ENCODE data around the gene CYP2J2. TPM values are rescaled to one million over a fixed set of nuclear protein-coding genes. Genes with fewer than 3 reads are reported as not detected.
"Not testable (repeated sequence)": the region's sequence is repeated elsewhere in the genome, so short reads cannot be mapped to it uniquely, and the experiment has no call there.

Gene CYP2J2
- total RNA-seq, 1 donor from 2014 or later = 0.32 TPM

DNA sequence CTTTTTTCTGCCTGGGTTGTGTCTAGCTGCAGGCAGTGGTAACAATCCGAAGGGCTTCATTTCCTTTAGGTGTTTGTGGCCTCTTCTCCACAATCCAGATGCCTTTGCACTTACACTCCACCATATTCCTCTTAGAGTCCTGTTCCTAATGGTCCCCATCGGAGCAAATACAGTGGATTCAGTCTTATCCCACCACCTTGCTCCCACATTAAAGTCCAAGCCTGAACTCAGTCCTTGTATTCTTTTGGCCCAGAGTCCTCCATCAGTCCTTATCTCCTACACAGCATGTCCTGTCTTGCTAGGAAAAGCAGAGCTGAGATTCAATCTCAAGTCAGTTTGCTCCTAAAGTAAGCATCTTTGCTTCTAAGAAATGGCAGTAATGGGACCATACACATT is 8.8 kb downstream of the CYP2J2 start:
- peaks cover 4% of the 10 kb centered on the region for H3K4me1 Mint-ChIP-seq (ENCODE audit: low read depth)
- H3K9me3 Mint-ChIP-seq (ENCODE audit: low read depth) = peaks cover 2% of the 10 kb centered on the region
- peaks cover 3% of the 10 kb centered on the region for H3K36me3 Mint-ChIP-seq (ENCODE audit: low read depth)
- H3K27me3 Mint-ChIP-seq (ENCODE audit: low read depth) = peaks cover 18% of the 10 kb centered on the region
- DNase-seq (ENCODE audit: low spot score) = no peak
- no peak overlapping the region for H3K4me3 Mint-ChIP-seq (ENCODE audit: unreplicated experiment)
- no peak overlapping the region for H3K27ac Mint-ChIP-seq (ENCODE audit: unreplicated experiment)
- TF ChIP-seq, protein P1, sequence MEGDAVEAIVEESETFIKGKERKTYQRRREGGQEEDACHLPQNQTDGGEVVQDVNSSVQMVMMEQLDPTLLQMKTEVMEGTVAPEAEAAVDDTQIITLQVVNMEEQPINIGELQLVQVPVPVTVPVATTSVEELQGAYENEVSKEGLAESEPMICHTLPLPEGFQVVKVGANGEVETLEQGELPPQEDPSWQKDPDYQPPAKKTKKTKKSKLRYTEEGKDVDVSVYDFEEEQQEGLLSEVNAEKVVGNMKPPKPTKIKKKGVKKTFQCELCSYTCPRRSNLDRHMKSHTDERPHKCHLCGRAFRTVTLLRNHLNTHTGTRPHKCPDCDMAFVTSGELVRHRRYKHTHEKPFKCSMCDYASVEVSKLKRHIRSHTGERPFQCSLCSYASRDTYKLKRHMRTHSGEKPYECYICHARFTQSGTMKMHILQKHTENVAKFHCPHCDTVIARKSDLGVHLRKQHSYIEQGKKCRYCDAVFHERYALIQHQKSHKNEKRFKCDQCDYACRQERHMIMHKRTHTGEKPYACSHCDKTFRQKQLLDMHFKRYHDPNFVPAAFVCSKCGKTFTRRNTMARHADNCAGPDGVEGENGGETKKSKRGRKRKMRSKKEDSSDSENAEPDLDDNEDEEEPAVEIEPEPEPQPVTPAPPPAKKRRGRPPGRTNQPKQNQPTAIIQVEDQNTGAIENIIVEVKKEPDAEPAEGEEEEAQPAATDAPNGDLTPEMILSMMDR (IDR thresholded peaks at IDR 0.05) = no peak

DNA sequence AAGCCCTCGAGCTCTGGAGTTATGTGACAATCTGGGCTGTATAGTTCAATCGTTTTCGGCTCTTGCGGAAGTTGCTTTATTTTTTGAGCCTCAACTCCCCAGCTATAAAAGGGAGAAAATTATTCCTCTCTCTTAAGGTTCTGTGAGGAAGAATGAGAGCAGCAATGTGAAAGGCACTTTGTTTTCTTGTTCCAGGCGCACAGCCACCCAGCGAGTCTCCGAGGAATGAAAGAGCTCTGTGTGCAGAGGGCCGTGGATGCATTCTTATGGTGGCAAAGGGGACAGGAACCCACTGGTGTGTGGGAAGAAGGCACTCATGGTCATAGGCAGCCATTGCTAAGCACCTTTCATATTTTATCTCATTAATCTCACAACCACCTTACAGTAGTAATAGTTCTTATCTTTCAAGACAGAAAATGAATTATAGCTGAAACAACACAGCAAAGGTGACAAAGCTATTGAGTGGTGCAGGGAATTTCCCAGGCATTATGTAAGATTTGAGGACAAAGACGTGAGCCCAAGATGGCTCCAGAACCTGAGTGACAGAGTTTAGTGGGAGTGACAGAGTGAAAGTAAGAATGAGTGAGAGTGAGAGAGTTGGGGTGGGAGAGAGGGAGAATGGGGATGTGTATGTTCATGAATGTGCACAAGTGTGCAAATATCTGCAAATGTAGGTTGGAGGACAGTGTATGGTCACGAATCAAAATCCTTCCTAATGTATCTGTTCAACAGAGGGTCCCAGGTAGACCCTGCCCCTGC is 9.4 kb downstream of the CYP2J2 start:
- TF ChIP-seq, protein P1 (IDR thresholded peaks at IDR 0.05) = no peak
- Mint-ChIP-seq H3K4me3 (ENCODE audit: unreplicated experiment) (no peak overlapping the region), H3K9me3 (ENCODE audit: low read depth) (peaks cover 2% of the 10 kb centered on the region), H3K36me3 (ENCODE audit: low read depth) (peaks cover 3% of the 10 kb centered on the region), H3K27me3 (ENCODE audit: low read depth) (peaks cover 18% of the 10 kb centered on the region), H3K27ac (ENCODE audit: unreplicated experiment) (no peak overlapping the region), H3K4me1 (ENCODE audit: low read depth) (peaks cover 4% of the 10 kb centered on the region)
- DNase-seq (ENCODE audit: low spot score) = no peak

DNA sequence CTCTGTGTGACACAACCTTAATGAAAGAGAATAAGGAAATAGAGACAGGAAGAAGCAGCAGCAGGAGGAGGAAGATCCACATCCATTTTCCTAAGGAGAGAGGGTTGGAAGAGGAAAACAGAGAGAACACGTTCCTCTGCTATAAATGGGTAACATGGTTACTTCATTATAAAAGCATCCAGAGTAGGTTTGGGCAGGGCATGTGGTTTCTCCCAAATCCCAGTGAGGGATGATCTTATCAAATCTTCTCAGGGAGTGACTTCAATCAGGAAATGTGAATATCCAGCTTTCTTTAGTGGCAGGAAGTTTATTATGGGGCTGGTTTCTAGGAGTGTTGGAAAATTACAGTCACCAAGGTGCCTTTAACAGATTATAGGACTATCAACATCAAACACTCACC is 11.1 kb downstream of the CYP2J2 start:
- H3K4me3 Mint-ChIP-seq (ENCODE audit: unreplicated experiment) = no peak overlapping the region
- no peaks in the 10 kb centered on the region for H3K9me3 Mint-ChIP-seq (ENCODE audit: low read depth)
- H3K36me3 Mint-ChIP-seq (ENCODE audit: low read depth) = peaks cover 3% of the 10 kb centered on the region
- no peak overlapping the region for H3K27ac Mint-ChIP-seq (ENCODE audit: unreplicated experiment)
- TF ChIP-seq, protein P1 (IDR thresholded peaks at IDR 0.05) = no peak
- peaks cover 17% of the 10 kb centered on the region for H3K27me3 Mint-ChIP-seq (ENCODE audit: low read depth)
- peaks cover 4% of the 10 kb centered on the region for H3K4me1 Mint-ChIP-seq (ENCODE audit: low read depth)
- DNase-seq (ENCODE audit: low spot score) = no peak

DNA sequence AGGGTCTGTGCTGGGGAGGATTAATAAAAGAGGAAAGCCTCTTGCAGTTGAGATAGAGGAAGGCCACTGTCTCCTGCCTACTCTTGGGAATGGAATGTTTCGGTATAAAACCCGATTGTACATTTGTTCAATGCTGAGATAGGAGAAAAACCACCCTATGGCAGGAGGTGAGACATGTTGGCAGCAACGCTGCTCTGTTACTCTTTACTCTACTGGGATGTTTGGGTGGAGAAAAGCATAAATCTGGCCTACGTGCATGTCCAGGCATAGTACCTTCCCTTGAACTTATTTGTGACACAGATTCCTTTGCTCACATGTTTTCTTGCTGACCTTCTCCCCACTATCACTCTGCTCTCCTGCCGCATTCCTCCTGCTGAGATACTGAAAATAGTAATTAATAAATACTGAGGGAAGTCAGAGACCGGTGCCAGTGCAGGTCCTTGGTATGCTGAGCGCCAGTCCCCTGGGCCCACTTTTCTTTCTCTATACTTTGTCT is 11.7 kb downstream of the CYP2J2 start:
- not testable (repeated sequence) for H3K36me3 Mint-ChIP-seq (ENCODE audit: low read depth); H3K9me3 Mint-ChIP-seq (ENCODE audit: low read depth); H3K4me3 Mint-ChIP-seq (ENCODE audit: unreplicated experiment); DNase-seq (ENCODE audit: low spot score); H3K4me1 Mint-ChIP-seq (ENCODE audit: low read depth); H3K27ac Mint-ChIP-seq (ENCODE audit: unreplicated experiment)
- peaks cover 11% of the 10 kb centered on the region for H3K27me3 Mint-ChIP-seq (ENCODE audit: low read depth)

DNA sequence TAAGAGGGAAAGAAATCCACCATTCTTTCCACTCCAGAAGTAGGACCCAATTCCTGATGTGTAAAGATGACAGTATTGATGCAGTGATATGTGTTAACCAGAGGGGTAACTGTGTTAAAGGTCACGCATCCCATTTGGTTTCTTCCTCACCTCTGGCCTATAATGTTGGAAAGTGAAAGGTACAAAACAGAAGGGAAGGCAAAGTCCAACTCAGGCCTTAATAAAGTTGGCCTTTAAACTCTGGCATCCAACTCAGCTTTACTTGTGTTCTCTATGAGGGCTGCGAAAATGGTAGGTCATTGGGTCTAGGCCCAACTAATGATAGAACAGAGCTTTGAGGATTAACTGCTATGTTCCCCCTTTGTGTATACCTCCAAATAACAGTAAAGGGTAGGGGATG is 17.9 kb downstream of the CYP2J2 start:
- DNase-seq (ENCODE audit: low spot score) = no peak
- Mint-ChIP-seq H3K36me3 (ENCODE audit: low read depth) (no peaks in the 10 kb centered on the region), H3K4me1 (ENCODE audit: low read depth) (peaks cover 6% of the 10 kb centered on the region), H3K9me3 (ENCODE audit: low read depth) (no peaks in the 10 kb centered on the region), H3K27me3 (ENCODE audit: low read depth) (peaks cover 4% of the 10 kb centered on the region), H3K4me3 (ENCODE audit: unreplicated experiment) (no peak overlapping the region), H3K27ac (ENCODE audit: unreplicated experiment) (no peak overlapping the region)
- TF ChIP-seq, protein P1 (IDR thresholded peaks at IDR 0.05) = no peak

DNA sequence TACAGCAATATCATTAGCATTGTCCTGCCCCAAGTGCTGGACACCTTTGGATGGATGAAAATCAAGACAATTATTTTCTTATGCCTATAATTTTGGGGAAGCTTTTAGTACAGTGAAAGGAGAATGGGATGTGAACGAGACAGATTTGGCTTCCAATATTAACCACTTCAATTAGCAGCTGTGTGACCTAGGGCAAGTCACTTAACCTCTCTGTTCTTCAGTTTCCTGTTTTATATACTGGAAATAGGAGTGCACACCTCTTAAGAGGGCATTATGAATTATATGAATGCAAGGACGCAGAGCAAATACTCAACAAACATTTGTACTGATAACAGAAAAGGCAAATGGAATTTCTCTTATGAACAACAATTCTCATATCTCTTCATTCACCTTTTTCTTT is 18.5 kb downstream of the CYP2J2 start:
- no peak overlapping the region for H3K27ac Mint-ChIP-seq (ENCODE audit: unreplicated experiment)
- peaks cover 9% of the 10 kb centered on the region for H3K4me1 Mint-ChIP-seq (ENCODE audit: low read depth)
- no peaks in the 10 kb centered on the region for H3K36me3 Mint-ChIP-seq (ENCODE audit: low read depth)
- no peak for DNase-seq (ENCODE audit: low spot score)
- TF ChIP-seq, protein P1 (IDR thresholded peaks at IDR 0.05) = no peak
- no peak overlapping the region for H3K4me3 Mint-ChIP-seq (ENCODE audit: unreplicated experiment)
- H3K9me3 Mint-ChIP-seq (ENCODE audit: low read depth) = no peaks in the 10 kb centered on the region
- peaks cover 2% of the 10 kb centered on the region for H3K27me3 Mint-ChIP-seq (ENCODE audit: low read depth)
